HFF-Myc (cell line): ENCODE measurements around the gene P3H3.

Experiments
- DNase-seq: peaks from one replicate; pipeline ENCODE4 v3.0.0-alpha.2; 2011; ENCODE audit warnings: low read depth; ENCODE audit errors: extremely low read depth
- H3K4me3 ChIP-seq: replicated peaks from 2 replicates; pipeline ENCODE4 v1.5.1; 2011; ENCODE audit warnings: low read depth, mild to moderate bottlenecking, control low read depth, low read length
- TF ChIP-seq, protein P1 (sequence below): IDR thresholded peaks from 2 replicates; pipeline ENCODE4 v1.5.1; 2012; ENCODE audit warnings: mild to moderate bottlenecking, low read depth, low read length, control low read depth; ENCODE audit errors: missing control alignments

P3H3 gene

DNA sequence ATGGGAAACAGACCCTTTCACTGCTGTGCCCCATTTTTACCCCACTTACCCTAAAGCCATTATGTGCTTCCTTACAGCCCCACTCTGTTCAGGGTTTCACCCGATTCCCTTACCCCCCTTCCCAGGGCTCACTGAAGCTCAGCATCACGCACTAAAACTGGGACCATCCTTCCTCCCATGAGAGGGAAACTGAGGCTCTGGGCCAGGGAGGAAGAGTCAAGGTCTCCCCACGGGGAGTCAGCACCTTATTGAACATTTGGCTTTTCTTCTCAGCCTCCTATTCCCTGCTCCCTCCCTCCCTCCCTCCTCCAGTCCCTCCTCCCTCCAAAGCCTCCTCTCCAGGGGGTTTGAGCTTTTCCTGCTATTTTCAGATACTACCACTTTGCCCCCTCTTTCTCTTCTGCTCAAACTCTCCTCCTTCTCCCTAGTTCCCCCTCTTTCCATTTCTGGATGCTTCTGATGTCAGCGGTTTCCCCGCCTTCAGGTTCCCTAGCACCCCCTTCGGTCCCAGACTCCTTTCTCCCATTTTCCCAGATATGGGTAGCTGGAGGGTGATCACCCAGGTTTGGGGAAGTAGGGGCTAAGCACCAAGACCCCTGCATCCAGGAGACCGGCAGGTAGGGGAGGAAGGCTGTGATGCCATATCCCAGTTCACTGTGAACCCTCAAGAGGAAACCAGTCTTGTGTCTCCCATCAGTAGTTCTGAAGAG lies 5.6 kb upstream of the P3H3 start:
- DNase-seq = no peak
- H3K4me3 ChIP-seq = peak overlapping the region; percentile 43
- TF ChIP-seq, protein P1, sequence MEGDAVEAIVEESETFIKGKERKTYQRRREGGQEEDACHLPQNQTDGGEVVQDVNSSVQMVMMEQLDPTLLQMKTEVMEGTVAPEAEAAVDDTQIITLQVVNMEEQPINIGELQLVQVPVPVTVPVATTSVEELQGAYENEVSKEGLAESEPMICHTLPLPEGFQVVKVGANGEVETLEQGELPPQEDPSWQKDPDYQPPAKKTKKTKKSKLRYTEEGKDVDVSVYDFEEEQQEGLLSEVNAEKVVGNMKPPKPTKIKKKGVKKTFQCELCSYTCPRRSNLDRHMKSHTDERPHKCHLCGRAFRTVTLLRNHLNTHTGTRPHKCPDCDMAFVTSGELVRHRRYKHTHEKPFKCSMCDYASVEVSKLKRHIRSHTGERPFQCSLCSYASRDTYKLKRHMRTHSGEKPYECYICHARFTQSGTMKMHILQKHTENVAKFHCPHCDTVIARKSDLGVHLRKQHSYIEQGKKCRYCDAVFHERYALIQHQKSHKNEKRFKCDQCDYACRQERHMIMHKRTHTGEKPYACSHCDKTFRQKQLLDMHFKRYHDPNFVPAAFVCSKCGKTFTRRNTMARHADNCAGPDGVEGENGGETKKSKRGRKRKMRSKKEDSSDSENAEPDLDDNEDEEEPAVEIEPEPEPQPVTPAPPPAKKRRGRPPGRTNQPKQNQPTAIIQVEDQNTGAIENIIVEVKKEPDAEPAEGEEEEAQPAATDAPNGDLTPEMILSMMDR = no peak

DNA sequence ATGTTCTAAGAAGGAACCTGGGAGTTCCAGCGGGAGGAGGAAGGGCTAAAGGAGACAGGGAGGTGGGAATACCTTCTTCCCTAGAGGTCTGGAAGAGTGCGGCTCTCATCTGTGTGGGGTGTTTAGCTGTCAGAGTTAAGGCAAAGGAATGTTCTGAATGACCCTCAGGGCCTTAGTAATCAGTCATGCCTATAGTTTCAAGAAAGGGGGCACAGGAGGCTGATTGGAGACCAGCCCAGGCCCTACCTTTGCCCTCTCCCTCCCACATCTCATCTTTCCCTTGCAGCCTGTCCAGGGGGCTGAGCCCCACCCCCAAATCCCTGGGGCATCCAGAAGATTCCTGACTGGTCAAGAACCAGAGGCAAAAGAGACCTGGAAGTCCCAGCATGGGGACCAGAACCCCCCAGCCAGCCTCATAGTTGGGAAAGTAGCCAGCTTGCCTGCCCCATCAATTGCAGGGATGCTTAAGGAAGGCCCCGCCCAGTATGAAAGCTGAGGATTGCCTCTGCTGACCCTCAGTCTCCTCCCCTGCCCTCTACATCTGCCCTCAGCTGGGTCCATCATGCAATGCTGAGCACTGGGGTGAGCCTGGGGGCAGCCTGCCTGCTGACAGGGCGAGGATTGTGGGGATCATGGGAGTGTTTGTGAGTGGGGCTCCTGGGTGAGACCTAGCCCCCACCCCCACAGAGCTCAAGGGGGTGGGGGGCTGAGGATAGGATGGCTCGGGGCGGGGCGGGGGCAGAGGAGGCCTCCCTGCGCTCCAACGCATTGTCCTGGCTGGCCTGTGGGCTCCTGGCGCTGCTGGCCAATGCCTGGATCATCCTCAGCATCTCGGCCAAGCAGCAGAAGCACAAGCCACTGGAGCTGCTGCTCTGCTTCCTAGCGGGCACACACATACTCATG lies 4.8 kb upstream of the P3H3 start:
- TF ChIP-seq, protein P1 = no peak

DNA sequence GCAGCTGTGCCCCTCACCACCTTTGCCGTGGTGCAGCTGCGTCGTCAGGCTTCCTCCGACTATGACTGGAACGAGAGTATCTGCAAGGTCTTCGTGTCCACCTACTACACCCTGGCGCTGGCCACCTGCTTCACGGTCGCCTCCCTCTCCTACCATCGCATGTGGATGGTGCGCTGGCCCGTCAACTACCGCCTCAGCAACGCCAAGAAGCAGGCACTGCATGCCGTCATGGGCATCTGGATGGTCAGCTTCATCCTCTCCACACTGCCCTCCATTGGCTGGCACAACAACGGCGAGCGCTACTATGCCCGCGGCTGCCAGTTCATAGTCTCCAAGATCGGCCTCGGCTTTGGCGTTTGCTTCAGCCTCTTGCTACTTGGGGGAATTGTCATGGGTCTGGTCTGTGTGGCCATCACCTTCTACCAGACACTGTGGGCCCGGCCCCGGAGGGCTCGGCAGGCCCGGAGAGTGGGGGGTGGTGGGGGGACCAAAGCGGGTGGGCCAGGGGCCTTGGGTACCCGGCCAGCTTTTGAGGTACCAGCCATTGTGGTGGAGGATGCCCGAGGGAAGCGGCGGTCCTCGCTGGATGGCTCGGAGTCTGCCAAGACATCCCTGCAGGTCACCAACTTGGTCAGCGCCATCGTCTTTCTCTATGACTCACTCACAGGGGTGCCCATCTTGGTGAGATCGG lies 4.0 kb upstream of the P3H3 start:
- H3K4me3 ChIP-seq = no peak overlapping the region
- no peak for DNase-seq
- TF ChIP-seq, protein P1 = no peak

More for the DNA sequence above, 4.8 kb upstream of the P3H3 start:
- DNase-seq = no peak
- no peak overlapping the region for H3K4me3 ChIP-seq

DNA sequence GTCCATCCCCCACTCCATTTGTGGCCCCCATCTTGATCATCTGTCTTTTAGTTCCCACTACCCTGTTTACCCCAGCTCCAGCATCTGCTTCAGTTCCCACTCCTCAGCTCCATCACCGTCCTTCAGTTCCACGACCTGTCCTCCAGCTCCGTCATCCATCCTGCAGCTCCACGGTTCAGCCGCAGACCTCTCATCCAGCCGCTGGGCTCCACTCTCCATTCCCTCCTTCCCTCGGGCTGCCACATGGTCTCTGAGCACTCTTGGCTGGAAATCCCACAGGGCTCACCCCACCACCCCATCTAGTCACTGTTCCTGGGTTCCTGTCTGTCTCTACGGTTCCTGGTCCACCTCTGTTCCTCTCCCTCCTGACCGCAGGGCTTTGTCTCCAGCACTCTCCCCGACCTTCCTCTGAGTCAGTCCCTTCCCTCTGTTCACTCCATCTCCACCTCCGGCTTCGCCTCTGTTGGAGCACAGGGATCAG lies 3.3 kb upstream of the P3H3 start:
- TF ChIP-seq, protein P1 = no peak
- H3K4me3 ChIP-seq = peak overlapping the region; percentile 29
- no peak for DNase-seq

DNA sequence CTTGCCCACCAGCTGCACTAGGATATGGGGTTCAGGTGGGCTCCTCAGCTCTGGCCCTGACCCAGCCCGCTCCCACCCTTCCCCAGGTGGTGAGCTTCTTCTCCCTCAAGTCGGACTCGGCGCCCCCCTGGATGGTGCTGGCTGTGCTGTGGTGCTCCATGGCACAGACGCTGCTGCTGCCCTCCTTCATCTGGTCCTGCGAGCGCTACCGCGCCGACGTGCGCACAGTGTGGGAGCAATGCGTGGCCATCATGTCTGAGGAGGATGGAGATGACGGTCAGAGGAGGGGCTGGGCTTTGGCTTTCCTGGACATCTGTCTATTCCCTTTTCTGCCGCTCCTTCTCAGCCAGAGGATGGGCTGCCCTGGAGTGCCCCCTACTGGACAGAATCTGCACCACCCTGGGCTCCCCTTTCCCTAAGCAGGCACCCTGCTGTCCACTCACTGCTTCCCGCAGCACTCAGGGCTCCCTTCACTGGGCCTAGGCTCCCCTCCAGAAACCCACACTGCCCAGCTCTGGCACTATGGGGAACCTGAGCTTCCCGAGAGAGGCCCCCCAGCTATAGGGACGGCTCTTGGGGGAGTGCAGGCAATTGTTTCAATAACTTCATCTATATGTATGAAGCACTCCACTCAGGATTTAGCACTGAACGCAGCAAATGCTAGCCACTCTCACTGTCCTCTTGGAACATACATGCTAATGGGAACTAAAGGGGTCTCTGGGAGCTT lies 2.6 kb upstream of the P3H3 start:
- DNase-seq = peak; percentile 67
- TF ChIP-seq, protein P1 = peak; percentile 96
- peak overlapping the region; percentile 29 for H3K4me3 ChIP-seq
